ENCODE measurements around the gene GALNT13.
A peak's percentile ranks its signal among the peaks of the same experiment; 100 is the strongest.

Gene GALNT13

DNA sequence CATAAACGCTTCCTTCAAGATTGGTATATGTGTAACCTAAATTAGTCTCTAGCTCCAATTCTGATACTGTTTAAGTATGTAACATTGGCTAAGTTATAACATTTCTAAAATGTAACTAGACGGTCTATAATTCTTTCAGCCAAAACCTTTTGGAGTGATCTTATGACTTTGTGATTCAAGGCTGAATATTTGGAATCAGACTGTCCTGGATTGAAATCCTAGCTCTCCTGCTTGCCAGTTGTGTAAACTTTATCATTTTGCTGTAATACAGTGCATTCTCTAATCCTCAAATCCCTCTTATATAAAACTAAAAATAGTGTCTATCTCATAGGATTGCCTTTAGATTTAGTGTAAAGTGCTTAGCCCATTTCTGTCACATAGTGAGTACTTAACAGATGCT lies 489.6 kb downstream of the GALNT13 start:
- no peaks in the 10 kb centered on the region for H3K27me3 ChIP-seq (ENCODE audit: insufficient read depth, insufficient read length)
- no peak for DNase-seq (ENCODE audit: low read depth, low spot score)
- no peak for TF ChIP-seq SUZ12 (IDR thresholded peaks at IDR 0.05; ENCODE audit: extremely low read depth, insufficient read depth, insufficient read length)
- TF ChIP-seq ZNF274 (IDR thresholded peaks at IDR 0.05; ENCODE audit: low read depth, low read length): no peak
- no peak for TF ChIP-seq YY1 (IDR thresholded peaks at IDR 0.05; ENCODE audit: insufficient read depth, insufficient read length)
- H3K36me3 ChIP-seq (ENCODE audit: insufficient read depth, insufficient read length, low read length): no peaks in the 10 kb centered on the region
- H3K9ac ChIP-seq (ENCODE audit: insufficient read length, low read depth): no peak overlapping the region
- no peak overlapping the region for H3K4me3 ChIP-seq (ENCODE audit: insufficient read length, low read depth)
- no peaks in the 10 kb centered on the region for H3K4me1 ChIP-seq (ENCODE audit: insufficient read depth, insufficient read length)
- H3K9me3 ChIP-seq (ENCODE audit: insufficient read depth, low read length): no peaks in the 10 kb centered on the region; the same call in 1 of the 2 replicates

DNA sequence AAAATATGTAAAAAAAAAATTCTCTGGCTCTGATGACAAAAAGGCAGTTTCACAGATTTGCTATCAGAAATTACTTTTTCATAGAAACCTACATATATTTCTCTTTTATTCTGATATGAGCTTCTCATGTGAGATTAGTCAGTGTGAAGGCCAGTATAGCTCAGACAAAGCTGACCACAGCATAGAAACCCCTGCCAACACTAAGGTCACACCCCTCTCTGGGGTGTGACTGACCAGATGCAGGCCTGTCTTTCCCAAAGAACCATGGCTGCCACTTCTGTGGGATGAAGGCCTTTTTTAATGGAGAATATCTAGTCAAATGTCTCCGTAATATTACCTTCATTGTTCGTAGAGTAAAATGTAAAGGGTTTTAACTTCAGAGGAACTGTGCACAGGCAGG lies 496.4 kb downstream of the GALNT13 start:
- H3K4me1 ChIP-seq (ENCODE audit: insufficient read depth, insufficient read length): no peaks in the 10 kb centered on the region
- no peak for DNase-seq (ENCODE audit: low read depth, low spot score)
- H3K36me3 ChIP-seq (ENCODE audit: insufficient read depth, insufficient read length, low read length): no peaks in the 10 kb centered on the region
- no peak for TF ChIP-seq ZNF274 (IDR thresholded peaks at IDR 0.05; ENCODE audit: low read depth, low read length)
- TF ChIP-seq SUZ12 (IDR thresholded peaks at IDR 0.05; ENCODE audit: extremely low read depth, insufficient read depth, insufficient read length): no peak
- no peak for TF ChIP-seq YY1 (IDR thresholded peaks at IDR 0.05; ENCODE audit: insufficient read depth, insufficient read length)
- no peak overlapping the region for H3K9ac ChIP-seq (ENCODE audit: insufficient read length, low read depth)
- no peaks in the 10 kb centered on the region for H3K27me3 ChIP-seq (ENCODE audit: insufficient read depth, insufficient read length)
- no peaks in the 10 kb centered on the region; the same call in 1 of the 2 replicates for H3K9me3 ChIP-seq (ENCODE audit: insufficient read depth, low read length)
- no peak overlapping the region for H3K4me3 ChIP-seq (ENCODE audit: insufficient read length, low read depth)

DNA sequence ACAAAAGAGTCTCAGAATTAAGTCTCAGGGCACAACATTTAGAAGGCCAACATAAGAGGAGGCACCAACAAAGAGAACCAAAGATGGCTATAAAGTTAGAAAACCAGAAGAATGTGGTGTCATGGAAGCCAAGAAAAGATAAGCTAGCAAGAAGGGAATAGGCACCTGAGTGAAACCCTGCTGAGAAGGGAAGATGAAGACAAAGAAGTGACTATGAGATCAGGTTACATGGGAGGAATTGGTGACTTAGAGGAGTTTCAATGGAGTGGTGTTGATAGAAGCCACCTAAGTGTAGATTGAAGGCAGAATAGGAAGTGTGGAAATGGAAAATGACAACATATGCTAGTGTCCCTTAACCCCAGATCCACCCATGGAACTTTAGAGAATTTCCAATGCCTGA lies 499.2 kb downstream of the GALNT13 start:
- H3K4me3 ChIP-seq (ENCODE audit: insufficient read length, low read depth): no peak overlapping the region
- DNase-seq (ENCODE audit: low read depth, low spot score): no peak
- no peaks in the 10 kb centered on the region for H3K27me3 ChIP-seq (ENCODE audit: insufficient read depth, insufficient read length)
- H3K9me3 ChIP-seq (ENCODE audit: insufficient read depth, low read length): no peaks in the 10 kb centered on the region
- no peak overlapping the region for H3K9ac ChIP-seq (ENCODE audit: insufficient read length, low read depth)
- TF ChIP-seq ZNF274 (IDR thresholded peaks at IDR 0.05; ENCODE audit: low read depth, low read length): no peak
- no peak for TF ChIP-seq YY1 (IDR thresholded peaks at IDR 0.05; ENCODE audit: insufficient read depth, insufficient read length)
- no peak for TF ChIP-seq SUZ12 (IDR thresholded peaks at IDR 0.05; ENCODE audit: extremely low read depth, insufficient read depth, insufficient read length)
- no peaks in the 10 kb centered on the region for H3K4me1 ChIP-seq (ENCODE audit: insufficient read depth, insufficient read length)
- H3K36me3 ChIP-seq (ENCODE audit: insufficient read depth, insufficient read length, low read length): no peaks in the 10 kb centered on the region

DNA sequence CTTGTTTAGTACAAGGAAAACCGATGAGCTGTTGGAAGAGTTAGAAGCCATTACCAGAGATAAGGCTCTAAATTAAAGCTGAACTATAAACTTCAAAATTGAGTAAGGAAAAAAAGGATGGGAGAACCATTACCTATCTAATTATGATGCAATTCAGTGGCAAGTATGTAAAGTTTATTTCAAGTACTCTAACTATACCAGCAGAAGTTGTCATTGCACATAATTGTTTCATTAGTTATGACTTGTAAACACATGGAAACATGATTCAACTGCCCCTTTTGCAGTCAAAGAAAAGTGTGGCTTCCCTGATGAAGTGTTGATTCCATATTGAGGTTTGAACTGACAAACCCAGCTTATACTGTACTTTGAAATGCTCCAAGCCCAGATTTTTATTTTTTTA lies 502.7 kb downstream of the GALNT13 start:
- H3K36me3 ChIP-seq (ENCODE audit: insufficient read depth, insufficient read length, low read length): no peaks in the 10 kb centered on the region
- no peaks in the 10 kb centered on the region for H3K27me3 ChIP-seq (ENCODE audit: insufficient read depth, insufficient read length)
- H3K9ac ChIP-seq (ENCODE audit: insufficient read length, low read depth): no peak overlapping the region
- H3K9me3 ChIP-seq (ENCODE audit: insufficient read depth, low read length): no peaks in the 10 kb centered on the region
- no peak for TF ChIP-seq SUZ12 (IDR thresholded peaks at IDR 0.05; ENCODE audit: extremely low read depth, insufficient read depth, insufficient read length)
- no peak for TF ChIP-seq YY1 (IDR thresholded peaks at IDR 0.05; ENCODE audit: insufficient read depth, insufficient read length)
- TF ChIP-seq ZNF274 (IDR thresholded peaks at IDR 0.05; ENCODE audit: low read depth, low read length): no peak
- DNase-seq (ENCODE audit: low read depth, low spot score): no peak
- H3K4me1 ChIP-seq (ENCODE audit: insufficient read depth, insufficient read length): no peaks in the 10 kb centered on the region
- no peak overlapping the region for H3K4me3 ChIP-seq (ENCODE audit: insufficient read length, low read depth)

DNA sequence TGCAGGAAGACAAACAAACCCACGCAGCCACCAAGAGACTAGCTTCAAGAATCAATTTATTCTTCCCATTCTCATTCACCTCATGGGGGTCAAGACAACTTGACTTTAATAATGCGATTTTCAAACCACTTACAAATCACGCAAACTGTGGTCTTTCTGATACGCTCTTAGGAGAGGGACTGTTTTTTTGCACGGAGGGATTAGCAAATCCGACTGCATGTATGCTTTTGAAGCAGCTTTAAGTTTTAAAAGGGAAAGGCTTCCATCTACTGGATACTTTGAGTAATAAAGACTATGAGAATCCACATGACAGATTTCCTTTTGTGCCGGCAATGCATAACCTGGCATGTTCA lies 503.8 kb downstream of the GALNT13 start:
- DNase-seq (ENCODE audit: low read depth, low spot score): peak; percentile 42
- TF ChIP-seq ZNF274 (IDR thresholded peaks at IDR 0.05; ENCODE audit: low read depth, low read length): no peak
- no peak for TF ChIP-seq SUZ12 (IDR thresholded peaks at IDR 0.05; ENCODE audit: extremely low read depth, insufficient read depth, insufficient read length)
- TF ChIP-seq YY1 (IDR thresholded peaks at IDR 0.05; ENCODE audit: insufficient read depth, insufficient read length): no peak
- no peaks in the 10 kb centered on the region for H3K9me3 ChIP-seq (ENCODE audit: insufficient read depth, low read length)
- no peak overlapping the region for H3K4me3 ChIP-seq (ENCODE audit: insufficient read length, low read depth)
- no peak overlapping the region for H3K9ac ChIP-seq (ENCODE audit: insufficient read length, low read depth)
- H3K27me3 ChIP-seq (ENCODE audit: insufficient read depth, insufficient read length): no peaks in the 10 kb centered on the region
- H3K36me3 ChIP-seq (ENCODE audit: insufficient read depth, insufficient read length, low read length): no peaks in the 10 kb centered on the region
- H3K4me1 ChIP-seq (ENCODE audit: insufficient read depth, insufficient read length): no peaks in the 10 kb centered on the region

DNA sequence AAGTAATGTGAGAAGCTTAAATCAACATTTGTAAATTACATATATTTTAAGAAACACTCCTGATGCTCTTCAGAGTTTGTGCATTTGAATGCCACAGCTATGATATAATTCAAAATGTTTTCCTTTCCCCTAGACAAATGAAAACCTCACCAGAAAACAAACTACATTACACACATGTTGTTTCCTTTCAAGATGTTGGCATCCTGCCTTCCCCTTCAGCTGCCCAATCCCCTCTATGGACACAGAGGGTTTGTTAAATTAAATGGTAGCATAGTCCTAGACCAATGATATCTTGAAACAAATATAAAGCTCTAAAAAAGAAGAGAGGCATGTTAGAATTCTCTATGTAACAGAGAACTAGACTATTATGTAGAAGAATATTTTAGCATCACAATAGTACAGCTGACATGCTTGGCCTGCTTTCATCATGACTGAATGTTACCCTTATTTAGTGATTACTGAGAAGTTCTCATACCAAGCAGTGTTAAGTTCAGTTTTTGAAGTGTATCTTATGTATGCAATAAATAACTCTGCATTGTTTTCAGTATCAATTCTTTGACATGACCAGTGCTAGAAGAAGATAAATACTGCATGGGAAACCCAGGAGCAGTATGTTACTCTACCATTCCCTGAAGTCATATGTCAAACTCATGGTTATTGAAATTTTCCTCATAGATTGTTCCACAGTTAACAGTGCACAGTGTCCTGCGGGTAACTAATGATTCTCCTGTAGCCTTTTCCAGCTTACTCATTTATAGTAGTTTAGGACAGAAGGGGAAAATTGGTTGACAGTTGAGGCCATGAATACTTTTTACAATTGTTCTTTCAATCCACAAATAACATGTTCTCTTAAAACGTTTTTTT lies 510.4 kb downstream of the GALNT13 start:
- H3K27me3 ChIP-seq (ENCODE audit: insufficient read depth, insufficient read length): no peaks in the 10 kb centered on the region
- no peak overlapping the region for H3K4me3 ChIP-seq (ENCODE audit: insufficient read length, low read depth)
- TF ChIP-seq ZNF274 (IDR thresholded peaks at IDR 0.05; ENCODE audit: low read depth, low read length) (no peak), SUZ12 (IDR thresholded peaks at IDR 0.05; ENCODE audit: extremely low read depth, insufficient read depth, insufficient read length) (no peak)
- DNase-seq (ENCODE audit: low read depth, low spot score): no peak
- H3K4me1 ChIP-seq (ENCODE audit: insufficient read depth, insufficient read length): no peaks in the 10 kb centered on the region
- H3K36me3 ChIP-seq (ENCODE audit: insufficient read depth, insufficient read length, low read length): no peaks in the 10 kb centered on the region
- no peak overlapping the region for H3K9ac ChIP-seq (ENCODE audit: insufficient read length, low read depth)
- H3K9me3 ChIP-seq (ENCODE audit: insufficient read depth, low read length): no peaks in the 10 kb centered on the region

DNA sequence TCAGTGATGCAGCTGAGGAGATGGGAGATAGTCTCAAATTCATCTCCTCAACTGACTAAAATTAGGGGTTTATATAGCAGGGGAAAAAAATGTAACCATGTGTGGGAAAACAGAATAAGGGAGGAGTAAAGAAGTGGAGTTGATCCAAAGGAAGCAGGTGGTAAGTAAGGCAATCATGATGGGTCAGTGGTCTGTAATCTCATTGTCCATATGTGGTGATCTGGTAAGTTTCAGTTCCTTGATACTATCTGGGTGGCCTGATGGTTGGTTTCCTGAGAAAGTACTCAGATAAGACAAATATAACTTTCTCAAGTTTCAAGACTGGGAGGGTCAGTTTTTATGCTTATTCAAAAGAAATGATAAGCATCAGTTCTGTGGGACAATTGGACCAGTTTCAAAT lies 514.5 kb downstream of the GALNT13 start:
- H3K27me3 ChIP-seq (ENCODE audit: insufficient read depth, insufficient read length): no peaks in the 10 kb centered on the region
- H3K4me1 ChIP-seq (ENCODE audit: insufficient read depth, insufficient read length): no peaks in the 10 kb centered on the region
- TF ChIP-seq ZNF274 (IDR thresholded peaks at IDR 0.05; ENCODE audit: low read depth, low read length) (no peak), SUZ12 (IDR thresholded peaks at IDR 0.05; ENCODE audit: extremely low read depth, insufficient read depth, insufficient read length) (no peak), YY1 (IDR thresholded peaks at IDR 0.05; ENCODE audit: insufficient read depth, insufficient read length) (no peak)
- H3K9ac ChIP-seq (ENCODE audit: insufficient read length, low read depth): no peak overlapping the region
- H3K4me3 ChIP-seq (ENCODE audit: insufficient read length, low read depth): no peak overlapping the region
- no peaks in the 10 kb centered on the region for H3K9me3 ChIP-seq (ENCODE audit: insufficient read depth, low read length)
- H3K36me3 ChIP-seq (ENCODE audit: insufficient read depth, insufficient read length, low read length): no peaks in the 10 kb centered on the region
- DNase-seq (ENCODE audit: low read depth, low spot score): no peak

All from NT2/D1 (cell line).